ENCODE results near the gene MMP24. TPM values are rescaled to one million over a fixed set of nuclear protein-coding genes. Genes with fewer than 3 reads are reported as not detected.

The MMP24 gene
- total RNA-seq, 1 experiment from 2014 or later, result not detected

- TF ChIP-seq CTCF (IDR thresholded peaks at IDR 0.05; ENCODE audit: unreplicated experiment), result no peak
- CTCF ChIA-PET, result interaction anchor here (0.7 kb wide), 1 partner anchor 123 kb away, joined by 3 read pairs; no protein-coding TSS in a partner anchor
- peaks cover 56% of the 10 kb centered on the region for H3K27me3 Mint-ChIP-seq (ENCODE audit: insufficient read depth, unreplicated experiment)
- no peak overlapping the region for H3K4me3 Mint-ChIP-seq (ENCODE audit: unreplicated experiment)
- POLR2A ChIA-PET, result no interaction called here
- no peak overlapping the region for H3K27ac Mint-ChIP-seq (ENCODE audit: low read depth, unreplicated experiment)
- intact Hi-C loops (cut with micrococcal nuclease), result no loop called here
- no peaks in the 10 kb centered on the region for H3K9me3 Mint-ChIP-seq (ENCODE audit: unreplicated experiment)
- no peaks in the 10 kb centered on the region for H3K4me1 Mint-ChIP-seq (ENCODE audit: insufficient read depth, unreplicated experiment)
- H3K36me3 Mint-ChIP-seq (ENCODE audit: insufficient read depth, unreplicated experiment), result no peaks in the 10 kb centered on the region
- BruUV-seq (replicated peaks), result no TSS peak
- no peak for DNase-seq (ENCODE audit: unreplicated experiment)
Observed at GRCh38 chr20:35238170-35238569, 11.7 kb downstream of the MMP24 start.

GRCh38 chr20:35238735-35239134 is 12.2 kb downstream of the MMP24 start:
- DNase-seq (ENCODE audit: unreplicated experiment), result no peak
- Mint-ChIP-seq H3K4me3 (ENCODE audit: unreplicated experiment) (no peak overlapping the region), H3K27ac (ENCODE audit: low read depth, unreplicated experiment) (no peak overlapping the region), H3K36me3 (ENCODE audit: insufficient read depth, unreplicated experiment) (no peaks in the 10 kb centered on the region), H3K4me1 (ENCODE audit: insufficient read depth, unreplicated experiment) (no peaks in the 10 kb centered on the region), H3K9me3 (ENCODE audit: unreplicated experiment) (no peaks in the 10 kb centered on the region), H3K27me3 (ENCODE audit: insufficient read depth, unreplicated experiment) (peaks cover 59% of the 10 kb centered on the region)
- no TSS peak for BruUV-seq (replicated peaks)
- intact Hi-C loops (cut with micrococcal nuclease), result no loop called here
- POLR2A ChIA-PET, result no interaction called here
- CTCF ChIA-PET, result interaction anchor here (0.6 to 0.7 kb wide), 2 partner anchors 9 to 123 kb away, joined by 3 to 5 read pairs; no protein-coding TSS in a partner anchor
- TF ChIP-seq CTCF (IDR thresholded peaks at IDR 0.05; ENCODE audit: unreplicated experiment), result no peak

- intact Hi-C loops (cut with micrococcal nuclease), result no loop called here
- DNase-seq (ENCODE audit: unreplicated experiment), result no peak
- ChIA-PET CTCF (interaction anchor here (1.0 to 1.1 kb wide), 2 partner anchors 29 to 144 kb away, joined by 3 to 8 read pairs; no protein-coding TSS in a partner anchor), POLR2A (interaction anchor here (0.6 to 0.9 kb wide), 2 partner anchors 11 to 36 kb away, joined by 3 read pairs; no protein-coding TSS in a partner anchor)
- Mint-ChIP-seq H3K4me1 (ENCODE audit: insufficient read depth, unreplicated experiment) (no peaks in the 10 kb centered on the region), H3K4me3 (ENCODE audit: unreplicated experiment) (no peak overlapping the region), H3K27ac (ENCODE audit: low read depth, unreplicated experiment) (no peak overlapping the region), H3K9me3 (ENCODE audit: unreplicated experiment) (no peaks in the 10 kb centered on the region), H3K27me3 (ENCODE audit: insufficient read depth, unreplicated experiment) (peaks cover 49% of the 10 kb centered on the region), H3K36me3 (ENCODE audit: insufficient read depth, unreplicated experiment) (no peaks in the 10 kb centered on the region)
- no TSS peak for BruUV-seq (replicated peaks)
- no peak for TF ChIP-seq CTCF (IDR thresholded peaks at IDR 0.05; ENCODE audit: unreplicated experiment)
Observed at GRCh38 chr20:35240083-35240810, 13.8 kb downstream of the MMP24 start.

- ChIA-PET CTCF (interaction anchor here (1.1 kb wide), 1 partner anchor 145 kb away, joined by 3 read pairs; no protein-coding TSS in a partner anchor), POLR2A (interaction anchor here (0.6 to 0.9 kb wide), 2 partner anchors 11 to 37 kb away, joined by 3 read pairs; no protein-coding TSS in a partner anchor)
- H3K9me3 Mint-ChIP-seq (ENCODE audit: unreplicated experiment), result no peaks in the 10 kb centered on the region
- BruUV-seq (replicated peaks), result no TSS peak
- intact Hi-C loops (cut with micrococcal nuclease), result no loop called here
- TF ChIP-seq CTCF (IDR thresholded peaks at IDR 0.05; ENCODE audit: unreplicated experiment), result no peak
- no peaks in the 10 kb centered on the region for H3K4me1 Mint-ChIP-seq (ENCODE audit: insufficient read depth, unreplicated experiment)
- peaks cover 49% of the 10 kb centered on the region for H3K27me3 Mint-ChIP-seq (ENCODE audit: insufficient read depth, unreplicated experiment)
- no peak overlapping the region for H3K4me3 Mint-ChIP-seq (ENCODE audit: unreplicated experiment)
- no peak for DNase-seq (ENCODE audit: unreplicated experiment)
- H3K27ac Mint-ChIP-seq (ENCODE audit: low read depth, unreplicated experiment), result no peak overlapping the region
- no peaks in the 10 kb centered on the region for H3K36me3 Mint-ChIP-seq (ENCODE audit: insufficient read depth, unreplicated experiment)
Observed at GRCh38 chr20:35240811-35241293, 14.4 kb downstream of the MMP24 start.
